GM12891 (cell line): ENCODE data around the gene NKAIN2.
"Not testable (repeated sequence)": the region's sequence is repeated elsewhere in the genome, so short reads cannot be mapped to it uniquely, and the experiment has no call there.

ENCODE experiments used
- DNase-seq: peaks from one replicate; pipeline ENCODE4 v3.0.0; 2011; ENCODE audit warnings: low spot score; ENCODE audit not compliant: insufficient read length
- FAIRE-seq: peaks from 2 replicates; lab custom pipeline; 2011; peaks lifted over from hg19 to GRCh38; lab: Jason Lieb, UNC
- PAX5 ChIP-seq: IDR thresholded peaks from 2 replicates; pipeline ENCODE4 v1.6.1; 2011; ENCODE audit warnings: low read length, moderate library complexity, mild to moderate bottlenecking; ENCODE audit not compliant: insufficient read depth, severe bottlenecking
- POLR2A ChIP-seq: IDR thresholded peaks from 2 replicates; pipeline ENCODE4 v1.6.1; 2011; ENCODE audit warnings: low read depth, low read length, control low read depth
- POLR2AphosphoS5 ChIP-seq: IDR thresholded peaks from 2 replicates; pipeline ENCODE4 v1.6.1; 2011; ENCODE audit warnings: low read depth, low read length, control low read depth
- POU2F2 ChIP-seq: IDR thresholded peaks from 2 replicates; pipeline ENCODE4 v1.6.1; 2011; ENCODE audit warnings: low read depth, mild to moderate bottlenecking, control low read depth, low read length, moderate library complexity
- SPI1 ChIP-seq: IDR thresholded peaks from 2 replicates; pipeline ENCODE4 v1.6.1; 2011; ENCODE audit warnings: low read depth, low read length, control low read depth
- TAF1 ChIP-seq: IDR thresholded peaks from 2 replicates; pipeline ENCODE4 v1.6.1; 2011; ENCODE audit warnings: low read depth, low read length, control low read depth

The NKAIN2 gene

GRCh38 chr6:123898665-123899064 is 95.0 kb downstream of the NKAIN2 start:
- DNase-seq (no peak), FAIRE-seq (no peak)
- no peak for TF ChIP-seq POLR2A
- TF ChIP-seq POU2F2, result no peak
- TF ChIP-seq PAX5, result no peak
- no peak for TF ChIP-seq POLR2AphosphoS5
- no peak for TF ChIP-seq SPI1
- no peak for TF ChIP-seq TAF1

GRCh38 chr6:123899745-123900144 is 96.1 kb downstream of the NKAIN2 start:
- DNase-seq (no peak), FAIRE-seq (no peak)
- TF ChIP-seq POU2F2 (no peak), TAF1 (no peak), POLR2A (no peak)

DNA sequence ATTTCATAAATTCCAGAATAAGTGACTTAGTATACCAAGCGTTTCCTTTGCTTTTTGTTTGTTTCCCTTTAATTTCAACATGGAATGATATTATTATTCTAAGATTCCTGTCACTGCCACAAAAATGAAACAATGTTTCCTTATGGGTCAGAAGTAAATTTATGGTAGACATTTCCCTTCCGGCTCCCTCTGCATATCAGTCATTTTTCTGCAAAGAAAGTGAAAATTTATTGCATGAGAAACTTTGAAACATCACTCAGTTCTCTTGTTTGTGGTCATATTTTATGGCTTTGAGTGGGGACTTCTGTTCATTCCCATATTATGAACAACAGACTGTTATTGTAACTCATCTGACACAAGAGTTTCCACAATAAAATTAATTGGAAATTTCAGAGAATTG is 97.8 kb downstream of the NKAIN2 start:
- FAIRE-seq (no peak), DNase-seq (no peak)
- TF ChIP-seq POLR2AphosphoS5 (no peak), TAF1 (no peak), POLR2A (no peak), PAX5 (no peak), SPI1 (no peak), POU2F2 (no peak)

GRCh38 chr6:123902738-123903313 is 99.2 kb downstream of the NKAIN2 start:
- no peak for FAIRE-seq
- no peak for TF ChIP-seq TAF1
- TF ChIP-seq POLR2A, result no peak
- no peak for TF ChIP-seq SPI1
- TF ChIP-seq PAX5, result no peak
- no peak for TF ChIP-seq POLR2AphosphoS5
- no peak for TF ChIP-seq POU2F2
- DNase-seq, result no peak

DNA sequence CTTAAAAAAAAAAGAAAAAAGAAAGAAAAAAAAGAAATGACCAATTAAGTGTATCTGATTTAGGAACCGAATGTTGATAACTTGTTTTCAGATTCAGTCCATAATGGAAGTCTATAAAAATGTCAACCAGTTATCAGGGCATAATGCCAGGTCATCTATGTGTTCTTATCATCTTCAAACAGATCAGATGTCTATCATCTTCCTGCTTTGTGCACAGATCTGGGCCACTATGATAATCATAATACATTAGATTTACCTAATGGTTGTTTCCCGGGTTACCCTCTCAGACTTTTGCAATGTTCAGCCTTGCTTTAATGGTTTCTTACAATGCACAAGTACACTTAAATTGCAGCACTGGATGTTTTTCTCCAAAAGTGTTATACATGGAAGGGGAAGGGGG is 100.6 kb downstream of the NKAIN2 start:
- DNase-seq (no peak), FAIRE-seq (no peak)
- TF ChIP-seq POLR2AphosphoS5, result no peak
- TF ChIP-seq TAF1, result no peak
- no peak for TF ChIP-seq POLR2A
- no peak for TF ChIP-seq PAX5
- TF ChIP-seq SPI1, result no peak
- no peak for TF ChIP-seq POU2F2

- TF ChIP-seq POLR2AphosphoS5 (no peak), SPI1 (no peak), POLR2A (no peak), TAF1 (no peak), PAX5 (no peak), POU2F2 (no peak)
- FAIRE-seq (no peak), DNase-seq (no peak)
These were observed 105.1 kb downstream of the NKAIN2 start for GRCh38 chr6:123908797-123909196.

DNA sequence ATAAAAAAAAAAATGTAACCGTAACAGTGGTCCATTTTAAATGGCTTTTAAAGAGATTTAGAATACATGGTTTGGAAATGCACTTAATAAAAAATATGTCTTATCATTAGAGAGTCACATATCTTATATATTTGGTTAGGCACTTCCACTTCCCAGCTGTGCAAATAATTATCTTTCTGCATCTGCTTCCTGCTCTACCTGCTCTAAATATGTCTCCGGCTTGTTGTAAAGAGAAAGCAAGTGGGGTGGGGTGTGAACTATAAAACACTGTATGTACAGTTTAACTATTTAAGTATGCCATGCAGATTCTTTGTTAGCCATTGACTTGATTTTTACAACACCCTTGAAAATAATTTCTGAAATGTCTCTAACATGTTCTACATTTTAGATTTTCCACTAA is 106.3 kb downstream of the NKAIN2 start:
- no peak for FAIRE-seq
- no peak for DNase-seq

GRCh38 chr6:123913863-123914262 is 110.2 kb downstream of the NKAIN2 start:
- TF ChIP-seq POU2F2, result no peak
- TF ChIP-seq POLR2A, result no peak
- no peak for TF ChIP-seq SPI1
- TF ChIP-seq PAX5, result no peak
- TF ChIP-seq TAF1, result no peak
- TF ChIP-seq POLR2AphosphoS5, result no peak
- FAIRE-seq (no peak), DNase-seq (no peak)

More for the DNA sequence above, 106.3 kb downstream of the NKAIN2 start:
- TF ChIP-seq POLR2AphosphoS5, result no peak
- no peak for TF ChIP-seq TAF1
- TF ChIP-seq PAX5, result no peak
- no peak for TF ChIP-seq POU2F2

DNA sequence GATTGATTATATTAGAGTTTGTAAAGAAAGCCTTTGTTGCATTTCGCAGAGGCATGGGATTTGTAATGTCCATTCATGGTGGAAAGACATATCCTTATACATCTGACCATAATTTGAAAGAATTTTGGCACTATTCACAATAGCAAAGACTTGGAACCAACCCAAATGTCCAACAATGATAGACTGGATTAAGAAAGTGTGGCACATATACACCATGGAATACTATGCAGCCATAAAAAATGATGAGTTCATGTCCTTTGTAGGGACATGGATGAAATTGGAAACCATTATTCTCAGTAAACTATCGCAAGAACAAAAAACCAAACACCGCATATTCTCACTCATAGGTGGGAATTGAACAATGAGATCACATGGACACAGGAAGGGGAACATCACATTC is 119.7 kb downstream of the NKAIN2 start:
- not testable (repeated sequence) for DNase-seq, FAIRE-seq

- TF ChIP-seq SPI1 (peak; percentile 89), POLR2AphosphoS5 (no peak)
- FAIRE-seq (no peak), DNase-seq (no peak)
These were observed 121.7 kb downstream of the NKAIN2 start for GRCh38 chr6:123925350-123925749.
